ENCODE results near the gene THUMPD2. TPM values are rescaled to one million over a fixed set of nuclear protein-coding genes. Genes with fewer than 3 reads are reported as not detected.

The THUMPD2 gene
- total RNA-seq, 1 experiment from 2014 or later = 15.9 TPM

GRCh38 chr2:39755466-39755865 is 23.6 kb downstream of the THUMPD2 start:
- no peak for DNase-seq (ENCODE audit: low spot score)

DNA sequence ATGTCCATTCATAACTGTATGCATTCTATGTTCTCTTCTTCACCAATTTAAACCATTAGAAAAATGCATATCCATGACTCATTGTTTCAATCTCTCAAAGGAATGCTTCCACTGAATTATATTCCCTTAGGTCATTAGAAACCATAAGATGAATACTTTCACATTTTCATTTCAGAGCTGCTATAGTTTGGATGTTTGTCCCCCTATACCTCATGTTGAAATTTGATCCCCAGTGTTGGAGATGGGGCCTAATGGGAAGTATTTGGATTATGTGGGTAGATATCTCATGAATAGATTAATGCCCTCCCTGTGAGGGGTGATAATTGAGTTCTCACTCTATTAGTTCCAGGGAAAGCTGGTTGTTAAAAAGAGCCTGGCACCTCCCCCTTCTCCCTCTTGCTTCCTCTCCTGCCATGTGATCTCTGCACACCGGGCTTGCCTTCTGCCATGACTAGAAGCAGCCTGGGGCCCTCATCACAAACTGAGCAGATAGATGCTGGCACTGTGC is 35.7 kb downstream of the THUMPD2 start:
- no peak for DNase-seq (ENCODE audit: low spot score)

- DNase-seq (ENCODE audit: low spot score) = no peak
These were observed 37.2 kb downstream of the THUMPD2 start for GRCh38 chr2:39741871-39742270.

DNA sequence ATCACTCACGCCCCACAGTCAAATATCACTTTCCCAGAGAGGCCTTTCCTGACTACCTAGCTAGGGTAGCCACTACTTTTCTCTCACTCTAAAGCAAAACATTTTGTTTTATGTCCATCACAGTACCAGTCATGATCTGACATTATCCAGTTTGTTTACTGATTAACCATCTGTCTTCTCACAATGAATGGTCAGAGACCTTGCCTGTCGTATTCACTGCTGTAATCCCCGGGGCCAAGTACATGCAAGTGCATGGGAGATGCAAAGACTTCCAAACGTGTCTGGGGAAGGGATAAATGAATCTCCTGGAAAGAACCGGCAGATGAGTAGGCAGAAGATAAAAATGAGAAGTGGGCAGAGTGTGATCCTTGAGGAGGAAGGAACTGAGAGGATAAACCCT is 39.7 kb downstream of the THUMPD2 start:
- no peak for DNase-seq (ENCODE audit: low spot score)

DNA sequence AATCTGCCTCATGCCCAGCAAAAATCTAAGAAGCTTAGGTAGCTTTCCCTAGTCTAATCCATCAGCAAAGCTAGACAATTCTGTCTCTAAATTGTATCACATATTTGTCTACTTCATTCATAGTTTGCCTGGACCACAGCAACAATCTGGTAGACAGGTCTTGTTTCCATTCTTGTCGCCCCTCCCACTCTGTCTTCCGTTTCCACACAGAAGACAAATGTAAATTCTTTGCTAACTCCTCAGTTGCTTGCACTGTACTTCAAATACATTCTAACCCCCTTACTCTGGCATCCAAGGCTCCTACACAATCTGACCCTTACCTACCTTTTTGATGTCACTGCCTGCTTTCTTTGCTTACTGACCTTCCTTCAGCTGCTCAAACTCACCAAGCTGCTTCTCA is 40.1 kb downstream of the THUMPD2 start:
- no peak for DNase-seq (ENCODE audit: low spot score)

DNA sequence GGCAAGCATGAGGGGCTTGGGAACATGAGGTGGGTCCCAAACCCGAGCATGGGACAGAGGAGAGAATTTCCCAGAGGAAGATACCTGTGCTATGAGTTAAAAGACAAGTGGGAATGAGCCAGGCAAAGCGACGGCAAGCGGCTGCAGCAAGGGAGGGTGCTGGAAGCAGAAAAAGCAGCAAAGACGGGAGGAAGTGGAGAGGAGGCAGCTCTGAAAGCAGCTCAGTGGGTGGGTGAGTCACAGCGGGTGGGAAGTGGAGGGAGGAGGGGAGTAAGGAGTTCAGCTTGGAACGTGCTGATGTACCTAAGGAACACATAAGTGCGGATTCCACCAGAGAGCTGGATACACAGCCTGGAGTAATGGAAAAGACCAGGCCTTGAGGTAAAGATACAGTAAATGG is 41.4 kb downstream of the THUMPD2 start:
- peak; percentile 88 for DNase-seq (ENCODE audit: low spot score)

DNA sequence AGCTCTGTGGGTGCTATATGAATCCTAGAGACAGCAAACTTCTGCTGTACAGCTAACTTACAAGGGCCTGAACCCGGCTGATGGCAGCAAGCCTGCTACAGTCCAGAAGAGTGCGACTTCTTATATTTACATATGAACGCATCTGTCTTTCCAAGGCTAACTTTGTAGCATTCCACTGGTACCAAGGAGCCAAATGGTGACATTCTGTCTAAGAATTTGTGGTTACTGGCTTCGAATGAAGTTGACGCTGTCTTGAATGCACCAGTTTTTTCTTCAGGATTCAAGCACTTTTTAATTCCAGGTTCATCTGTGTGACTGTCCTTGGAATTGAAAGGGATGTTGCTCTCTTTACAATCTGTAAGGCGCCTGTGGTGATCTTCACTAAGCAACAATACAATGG is 42.4 kb downstream of the THUMPD2 start:
- peak; percentile 86 for DNase-seq (ENCODE audit: low spot score)

DNA sequence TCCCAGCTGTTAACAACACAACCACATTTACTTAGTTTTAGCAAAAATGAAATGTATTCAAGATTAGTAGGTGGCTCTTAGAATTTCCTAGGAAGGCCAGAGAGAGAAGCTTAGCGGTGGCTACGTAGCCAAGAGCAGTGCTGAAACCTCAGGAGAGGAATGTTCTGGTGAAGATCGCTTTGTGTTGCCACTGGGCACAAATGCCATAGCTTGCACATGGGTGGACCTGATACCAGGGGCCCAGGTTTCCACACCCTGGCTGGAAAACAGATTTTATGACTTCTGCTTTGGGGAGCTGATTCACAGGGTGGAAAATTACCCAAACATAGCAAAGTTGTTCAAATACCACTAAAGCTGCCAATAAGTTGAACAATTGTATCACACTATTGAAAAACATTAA is 43.4 kb downstream of the THUMPD2 start:
- no peak for DNase-seq (ENCODE audit: low spot score)

DNA sequence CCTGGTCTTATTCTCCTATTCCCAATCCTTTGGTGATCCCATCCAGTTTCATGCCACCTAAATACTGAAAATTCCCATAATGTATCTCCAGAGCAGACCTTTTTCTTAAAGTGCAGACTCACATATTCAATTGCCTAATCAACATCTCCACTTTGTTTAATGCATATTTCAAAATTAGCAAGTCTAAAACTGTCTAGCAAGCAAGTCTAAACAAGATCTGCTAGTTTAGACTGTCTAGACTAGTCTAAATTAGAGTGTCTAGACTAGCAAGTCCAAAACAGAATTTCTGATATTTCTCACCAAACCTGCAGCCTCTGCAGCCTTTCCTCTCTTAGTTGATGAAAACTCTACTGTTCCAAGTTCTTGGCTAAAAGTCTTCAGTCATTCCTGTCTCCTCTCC is 44.6 kb downstream of the THUMPD2 start:
- DNase-seq (ENCODE audit: low spot score) = no peak

GRCh38 chr2:39733070-39733674 is 45.9 kb downstream of the THUMPD2 start:
- DNase-seq (ENCODE audit: low spot score) = no peak

GRCh38 chr2:39732482-39732881 is 46.6 kb downstream of the THUMPD2 start:
- DNase-seq (ENCODE audit: low spot score) = no peak

GRCh38 chr2:39731546-39731945 is 47.5 kb downstream of the THUMPD2 start:
- DNase-seq (ENCODE audit: low spot score) = no peak

DNA sequence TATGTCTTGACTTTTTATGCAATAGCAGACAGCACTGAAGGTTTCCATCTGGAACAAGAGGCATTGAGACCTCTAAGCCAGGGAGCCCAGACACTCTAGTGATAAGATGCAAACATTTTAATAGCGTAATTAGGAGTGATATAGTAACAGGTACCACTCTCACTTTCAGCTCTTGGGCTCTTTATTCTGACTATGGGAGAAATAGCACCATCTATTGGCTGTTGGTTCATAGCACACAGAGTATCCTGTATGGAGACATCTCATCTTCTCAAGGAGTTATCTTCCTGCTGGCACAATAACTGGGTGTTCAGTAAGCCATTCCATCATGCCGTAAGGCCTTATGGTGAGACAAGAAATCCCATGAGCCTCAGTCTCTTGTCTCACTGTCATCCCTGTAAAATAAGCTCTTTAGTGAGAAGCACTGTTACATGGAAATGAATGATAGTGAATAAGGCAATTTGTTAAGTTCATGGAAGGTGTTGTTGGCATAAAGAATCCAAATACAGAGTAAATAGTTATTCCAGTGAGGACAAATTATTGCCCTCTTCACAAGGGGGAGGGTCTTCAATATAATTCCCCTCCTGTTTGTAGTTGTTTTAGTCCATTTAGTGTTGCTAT is 48.3 kb downstream of the THUMPD2 start:
- DNase-seq (ENCODE audit: low spot score) = peak; percentile 36

GRCh38 chr2:39730276-39730675 is 48.8 kb downstream of the THUMPD2 start:
- no peak for DNase-seq (ENCODE audit: low spot score)

- DNase-seq (ENCODE audit: low spot score) = peak; percentile 38
These were observed 50.1 kb downstream of the THUMPD2 start for GRCh38 chr2:39728941-39729351.

- peak; percentile 63 for DNase-seq (ENCODE audit: low spot score)
These were observed 51.0 kb downstream of the THUMPD2 start for GRCh38 chr2:39728085-39728484.

DNA sequence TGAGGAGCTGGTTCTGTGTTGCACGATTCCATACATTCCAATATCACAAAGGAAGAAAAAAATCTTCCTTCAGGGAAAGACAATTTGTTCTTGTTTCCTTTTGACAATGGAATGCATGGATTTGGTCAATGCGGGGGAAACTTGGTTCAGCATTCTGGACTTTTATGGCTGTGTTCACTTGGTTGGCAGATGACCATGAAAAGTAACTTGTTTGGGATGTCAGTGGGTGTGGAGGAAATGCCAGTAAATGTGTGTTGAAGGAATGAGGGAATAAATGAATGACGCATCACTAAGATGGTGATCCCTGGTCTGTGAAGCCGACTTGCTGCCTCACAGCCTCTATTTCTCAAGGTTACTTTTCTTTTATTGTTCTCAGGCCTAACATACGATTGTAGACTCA is 53.7 kb downstream of the THUMPD2 start:
- no peak for DNase-seq (ENCODE audit: low spot score)

DNA sequence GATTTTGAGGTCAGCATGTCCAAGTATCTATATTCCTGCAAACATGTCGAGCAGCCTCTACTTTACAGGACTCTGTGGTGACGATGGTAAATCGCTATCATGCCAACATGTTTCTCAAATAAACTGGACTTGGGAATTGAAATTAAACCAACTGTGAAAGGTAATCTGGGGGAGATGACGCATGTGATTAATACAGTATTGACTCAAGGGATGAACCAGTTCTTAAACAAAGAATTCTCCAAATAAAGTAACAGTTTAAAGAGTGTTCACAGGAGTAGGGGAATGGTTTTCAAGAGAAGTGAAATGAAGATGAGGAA is 54.3 kb downstream of the THUMPD2 start:
- no peak for DNase-seq (ENCODE audit: low spot score)

- DNase-seq (ENCODE audit: low spot score) = peak; percentile 19
These were observed 54.9 kb downstream of the THUMPD2 start for GRCh38 chr2:39723946-39724827.

- DNase-seq (ENCODE audit: low spot score) = no peak
These were observed 55.6 kb downstream of the THUMPD2 start for GRCh38 chr2:39723497-39723896.

DNA sequence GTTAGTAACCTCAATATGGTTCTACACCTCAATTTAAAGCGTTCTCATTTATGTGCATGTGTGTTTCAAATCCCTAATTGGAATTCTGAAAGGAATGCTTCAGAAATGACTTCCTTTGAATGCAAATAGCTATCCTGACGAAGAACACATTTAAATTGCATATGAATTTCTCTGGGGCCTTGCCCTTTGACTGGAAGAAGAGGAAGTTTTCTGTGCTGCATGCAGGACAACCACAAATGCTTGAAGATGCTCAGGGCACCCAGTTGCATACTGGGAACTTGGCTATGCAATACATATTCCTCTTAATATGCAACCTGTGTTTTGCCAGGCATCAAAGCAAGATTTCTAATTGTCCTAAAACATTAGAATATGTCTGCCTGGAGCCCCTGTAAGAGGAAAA is 58.1 kb downstream of the THUMPD2 start:
- no peak for DNase-seq (ENCODE audit: low spot score)

- no peak for DNase-seq (ENCODE audit: low spot score)
These were observed 59.7 kb downstream of the THUMPD2 start for GRCh38 chr2:39719317-39719716.

- no peak for DNase-seq (ENCODE audit: low spot score)
These were observed 60.6 kb downstream of the THUMPD2 start for GRCh38 chr2:39718483-39718882.
